Stimulated activated CD4-positive, alpha-beta T cell treated with anti-CD3 and anti-CD28 coated beads, TNF-alpha, amount 100 ng/mL, for 1 hour (primary cell): ENCODE data around the gene SHQ1.

Source experiments
- DNase-seq, 3 donors: peaks; one replicate each; pipeline ENCODE4 v3.0.0-alpha.2; 2020; ENCODE audit warnings: low read depth in 3 of 3, low spot score in 1 of 3

SHQ1 gene

DNA sequence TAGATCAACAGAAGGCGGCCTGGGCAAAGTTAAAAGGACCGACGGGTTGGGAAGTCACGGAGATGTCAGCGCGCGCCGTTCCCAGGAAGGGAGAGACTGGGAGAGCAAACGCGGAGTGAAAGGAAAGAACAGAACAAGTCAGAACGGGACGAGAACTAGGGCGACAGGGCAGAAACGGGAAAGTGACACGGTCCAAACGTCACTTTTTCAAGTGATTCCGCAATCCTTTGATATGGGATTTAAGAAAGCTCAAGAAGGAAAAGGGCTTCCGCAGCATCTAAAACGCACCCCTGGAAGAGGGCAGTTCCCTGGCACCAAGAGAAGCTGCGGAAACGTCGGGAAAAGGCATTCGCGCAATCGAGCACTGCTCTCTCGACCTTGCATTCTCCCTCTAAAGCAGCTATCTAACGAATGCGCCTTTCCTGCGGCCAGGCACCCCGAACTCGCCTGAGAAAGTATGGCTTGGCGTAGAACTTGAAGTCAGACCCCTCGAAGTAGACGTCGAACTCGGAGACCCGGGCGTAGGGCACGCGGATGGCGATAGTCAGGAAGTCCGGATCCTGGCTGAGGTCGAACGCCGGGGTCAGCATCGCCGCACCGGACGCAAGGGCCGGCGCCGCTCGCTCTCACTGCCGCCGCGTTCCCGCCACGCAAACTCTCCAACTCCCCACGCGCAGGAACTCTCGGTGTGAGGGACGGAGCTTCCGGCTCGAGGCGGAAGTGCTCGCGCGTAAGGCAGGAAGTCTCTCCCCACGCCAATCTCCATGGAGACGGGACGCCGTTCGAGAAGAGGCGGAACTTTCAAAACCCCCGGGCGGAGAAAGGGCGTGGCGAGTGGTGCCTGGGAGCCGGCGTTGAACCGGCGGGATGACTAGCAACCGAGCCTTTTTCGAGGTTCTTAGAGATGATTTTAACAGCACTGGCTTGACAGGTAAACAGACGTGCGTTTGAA is at the start of gene SHQ1:
SHQ1 (minus strand) TSS at position 695 of the 952 bp plus-strand sequence; CDS start at position 590, 105 bp downstream.
- peak; percentile 83 to 92 (median 86) for DNase-seq

- DNase-seq: no peak
These were observed 49.4 kb upstream of the SHQ1 start for GRCh38 chr3:72897758-72898007.

GRCh38 chr3:72896996-72897757 is 48.9 kb upstream of the SHQ1 start:
- DNase-seq: no peak

DNA sequence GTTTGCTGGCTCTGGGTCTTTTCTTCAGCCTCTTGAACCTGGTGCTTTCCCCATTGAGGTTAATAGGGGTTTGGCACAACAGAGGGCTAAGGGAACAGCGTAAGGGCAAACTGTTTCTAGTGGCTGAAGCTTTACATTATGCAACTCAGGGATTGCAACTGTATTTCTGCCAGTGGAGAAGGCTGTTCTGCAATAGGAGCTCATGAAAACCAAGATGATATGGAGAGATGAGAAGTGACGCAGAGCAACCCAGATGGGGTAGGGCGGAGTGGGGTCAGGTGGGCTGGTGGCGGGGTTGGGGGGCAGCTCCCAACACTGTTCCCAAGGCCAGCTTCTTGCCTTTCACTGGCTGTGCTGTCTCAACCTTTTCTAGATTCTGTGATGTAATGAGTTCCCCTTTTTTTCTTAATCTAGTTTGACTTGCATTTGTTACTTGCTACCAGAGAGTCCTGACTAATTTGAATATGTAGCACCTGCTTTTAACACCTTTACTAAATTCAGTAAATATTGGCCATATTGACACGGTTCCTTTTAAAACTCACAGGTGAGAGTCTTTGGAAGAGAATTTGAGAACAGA is 46.8 kb upstream of the SHQ1 start:
- no peak for DNase-seq

DNA sequence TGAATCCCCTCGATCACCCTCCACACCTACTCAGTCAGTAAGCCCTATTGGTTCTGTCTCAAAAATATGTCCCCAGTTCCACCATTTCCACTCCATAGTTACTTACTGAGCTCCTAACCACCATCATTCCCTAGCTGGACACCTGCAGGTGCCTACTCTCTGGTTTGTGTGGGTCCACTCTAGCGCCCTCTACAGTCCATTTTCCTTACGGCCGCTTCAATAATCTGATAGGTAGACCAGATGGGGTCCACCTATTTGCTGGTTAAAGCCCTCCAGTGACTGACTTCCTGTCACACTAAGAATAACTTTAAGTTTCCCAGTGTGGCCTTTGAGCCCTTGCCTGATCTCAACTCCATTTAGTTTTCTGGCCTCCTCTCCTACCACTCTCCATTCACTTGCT is 44.6 kb upstream of the SHQ1 start:
- DNase-seq: no peak

DNA sequence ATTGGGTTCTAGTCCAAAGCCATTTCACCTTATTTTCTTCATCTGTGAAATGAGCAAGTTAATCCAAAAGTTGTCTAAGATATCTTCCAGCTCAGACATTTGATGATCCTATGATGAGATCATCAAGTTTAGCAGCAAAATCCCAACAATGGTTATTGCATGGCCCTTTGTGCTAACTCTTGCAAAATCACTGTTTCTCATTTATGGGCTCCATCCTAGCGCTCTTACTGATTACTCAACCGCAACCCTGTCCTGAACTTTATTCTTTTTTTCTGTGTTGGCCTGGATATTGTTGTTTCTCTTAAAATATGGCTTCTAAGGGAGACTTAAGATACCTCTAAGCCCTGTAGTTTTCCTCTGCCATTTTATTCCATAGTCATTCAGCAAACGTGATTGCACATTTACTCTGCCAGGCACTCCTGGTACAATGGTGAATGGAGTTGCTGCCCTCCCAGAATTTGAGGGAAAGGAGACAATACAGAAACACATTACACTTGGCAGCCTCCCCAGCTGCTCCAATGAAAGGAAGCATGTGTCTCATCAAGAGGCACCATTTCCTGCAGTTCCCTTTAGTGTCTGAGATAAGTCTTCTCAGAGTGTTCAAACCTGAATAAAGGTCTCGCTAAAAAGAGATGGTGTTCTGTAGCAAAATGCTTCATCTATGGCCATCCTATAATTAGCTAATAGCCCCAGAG is 44.0 kb upstream of the SHQ1 start:
- no peak for DNase-seq

GRCh38 chr3:72891053-72891855 is 43.0 kb upstream of the SHQ1 start:
- no peak for DNase-seq

DNA sequence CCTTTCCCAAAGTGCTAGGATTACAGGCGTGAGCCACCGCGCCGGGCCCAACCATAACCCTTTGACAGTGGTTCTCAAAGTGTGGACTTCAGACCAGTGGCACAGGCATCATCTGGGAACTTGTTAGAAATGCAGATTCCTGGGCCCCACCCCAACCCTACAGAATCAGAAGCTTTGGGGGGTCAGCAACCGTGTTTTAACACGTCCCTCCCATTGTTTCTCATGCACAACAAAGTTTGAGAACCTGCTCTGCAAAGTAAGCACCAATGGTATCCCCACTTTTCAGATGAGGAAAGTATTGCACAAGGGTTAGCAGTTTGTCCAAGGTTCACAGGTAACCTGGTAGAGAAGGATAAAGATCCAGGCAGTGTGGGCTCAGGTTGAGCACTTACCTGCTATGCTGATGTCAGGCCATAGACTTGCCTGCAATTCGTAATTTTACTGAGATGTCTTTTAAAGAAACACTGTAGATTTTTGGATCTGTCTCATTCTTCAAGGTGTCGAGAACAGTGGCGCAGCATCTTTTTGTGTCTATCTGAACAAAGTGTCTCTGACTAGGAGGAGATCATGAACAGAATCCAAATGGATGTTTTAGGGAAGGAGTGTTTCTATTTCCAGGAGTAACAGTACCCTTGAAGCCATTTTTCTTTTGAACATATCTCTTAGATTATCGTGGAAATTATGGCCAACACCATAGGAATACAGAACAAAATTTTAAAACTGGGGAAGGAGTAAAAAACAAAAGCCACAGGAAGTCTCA is 42.1 kb upstream of the SHQ1 start:
- DNase-seq: no peak

- DNase-seq: no peak
These were observed 41.3 kb upstream of the SHQ1 start for GRCh38 chr3:72889310-72890165.

DNA sequence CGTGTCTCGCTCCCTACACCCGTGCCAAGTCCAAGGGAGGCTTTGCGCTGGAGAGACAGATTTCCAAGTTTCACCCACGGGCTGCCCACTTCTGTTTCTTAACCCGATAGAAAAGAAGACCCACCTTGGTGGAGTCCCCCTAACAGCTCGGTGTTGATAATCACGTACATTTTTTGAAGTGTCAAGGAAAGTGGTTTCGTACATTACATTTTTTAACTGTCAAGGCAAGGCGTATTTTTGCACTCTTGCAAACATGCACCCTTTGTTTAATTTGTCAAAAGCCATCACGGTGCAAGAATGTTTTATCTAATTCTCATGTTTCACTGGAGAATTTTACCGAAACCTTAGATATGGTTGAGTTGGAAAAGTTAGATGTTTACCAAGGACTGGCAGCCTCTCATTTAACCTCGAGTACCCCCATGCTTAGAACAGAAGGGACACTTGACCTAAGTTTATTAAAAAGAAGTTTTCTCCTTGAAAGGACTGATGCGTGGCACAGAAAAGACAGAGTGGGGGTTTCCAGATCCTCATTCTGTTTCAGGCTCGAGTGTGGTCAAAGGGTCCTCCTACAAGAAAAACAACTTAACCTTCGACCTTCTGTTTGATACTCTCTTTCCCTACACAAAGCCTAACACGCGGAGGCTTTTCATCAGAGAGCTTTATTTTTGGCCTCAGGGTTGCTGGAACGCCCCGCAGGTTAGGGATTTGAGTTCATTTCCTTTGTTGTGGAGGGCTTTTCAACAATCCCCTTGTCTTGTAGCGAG is 40.5 kb upstream of the SHQ1 start:
- no peak for DNase-seq

DNA sequence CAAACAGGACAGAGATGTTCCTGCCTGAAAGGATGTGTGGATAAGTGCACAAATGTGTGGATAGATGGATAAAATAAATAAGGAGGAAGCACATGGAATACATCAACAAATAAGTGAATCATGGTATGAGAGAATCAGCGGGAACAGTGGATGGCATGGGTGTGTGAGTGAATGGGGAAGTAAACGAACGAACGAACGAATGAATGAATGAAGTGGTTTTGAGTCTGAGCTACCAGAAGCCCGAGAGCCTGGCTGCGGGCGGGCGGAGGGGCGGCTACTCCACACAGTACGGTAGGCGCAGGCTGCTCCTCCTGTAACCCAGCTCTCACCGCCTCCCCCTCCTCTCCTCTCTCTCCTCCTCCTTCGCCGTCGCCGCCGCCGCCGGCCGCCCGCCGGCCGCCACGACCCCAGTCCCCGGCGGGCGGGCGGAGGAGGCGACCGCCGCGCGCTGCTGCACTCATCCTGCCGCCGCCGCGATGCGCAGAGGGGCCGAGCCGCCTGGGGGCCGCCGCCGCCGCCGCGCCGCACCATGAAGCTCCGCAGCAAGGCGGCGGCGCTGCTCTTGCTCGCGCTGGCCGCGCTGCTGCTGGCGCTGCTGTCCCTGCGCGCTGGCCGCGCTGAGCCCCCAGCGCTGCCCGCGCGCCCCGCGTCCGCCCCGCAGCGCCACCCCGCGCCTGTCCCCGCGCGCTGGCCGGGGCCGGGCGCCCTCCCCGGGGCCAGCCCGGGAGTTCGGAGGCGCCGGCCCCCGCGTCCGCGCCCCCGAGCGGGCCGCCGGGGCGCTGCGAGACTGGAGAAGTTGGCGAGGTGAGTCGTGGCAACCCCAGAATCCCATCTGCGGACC is 39.7 kb upstream of the SHQ1 start, which contains the start of gene GXYLT2:
GXYLT2 (plus strand) TSS at position 342 of the 841 bp plus-strand sequence; CDS start at position 530, 188 bp downstream.
- DNase-seq: peak in 1 of 3 donors; percentile 8

- no peak for DNase-seq
These were observed 39.1 kb upstream of the SHQ1 start for GRCh38 chr3:72887343-72887704.

- DNase-seq: no peak
These were observed 23.9 kb upstream of the SHQ1 start for GRCh38 chr3:72872183-72872582.

- DNase-seq: no peak
These were observed 14.3 kb upstream of the SHQ1 start for GRCh38 chr3:72862314-72863090.

DNA sequence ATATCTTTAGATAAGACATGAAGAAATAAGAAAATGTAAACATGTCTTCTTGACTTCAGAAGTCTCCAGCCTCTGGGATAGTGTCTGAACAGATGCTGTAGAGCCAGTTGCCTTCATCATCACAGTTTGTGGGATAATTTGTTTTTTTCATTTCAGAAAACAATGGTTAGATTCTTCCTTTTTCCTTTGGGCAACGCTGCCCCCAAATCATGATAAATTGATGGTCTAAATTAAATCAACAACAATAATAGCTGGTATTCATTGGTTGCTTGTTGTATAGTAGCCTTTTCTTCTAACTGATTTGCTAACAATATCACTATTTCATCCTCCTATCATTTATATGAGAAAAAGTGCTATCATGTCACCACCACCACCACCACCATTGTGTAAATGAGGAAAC is 12.6 kb upstream of the SHQ1 start:
- DNase-seq: no peak

GRCh38 chr3:72860053-72860452 is 11.8 kb upstream of the SHQ1 start:
- DNase-seq: no peak
